Measurements from ENCODE around the gene GAB2. TPM values are rescaled to one million over a fixed set of nuclear protein-coding genes. Genes with fewer than 3 reads are reported as not detected.

Gene GAB2
- total and polyA plus RNA-seq, 8 donors, result 2.2 to 19.3 (median 8.6) TPM

DNA sequence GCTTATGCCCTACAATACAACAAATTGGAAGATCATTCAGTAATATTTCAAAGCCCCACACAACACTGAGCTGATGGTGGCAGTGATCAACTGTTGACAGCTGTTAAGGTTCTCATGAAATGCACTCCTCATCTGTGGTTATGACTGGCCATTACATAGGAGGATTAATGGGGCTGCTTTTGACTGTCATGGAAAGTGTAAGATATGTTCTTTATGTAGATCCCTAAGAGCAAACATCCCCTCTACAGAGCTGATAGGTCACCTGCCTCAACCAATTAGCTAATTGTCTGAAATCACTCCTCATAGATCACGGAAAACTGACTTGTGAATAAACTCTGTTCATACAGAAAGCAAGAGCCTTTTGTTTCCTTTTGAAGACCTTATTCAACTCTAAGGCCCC is 78.1 kb downstream of the GAB2 start:
- no peak overlapping the region for H3K4me3 ChIP-seq
- peaks cover 2 to 34% (median 12%) of the 10 kb centered on the region in 4 donors for H3K4me1 ChIP-seq
- no peaks in the 10 kb centered on the region for H3K27me3 ChIP-seq
- no peaks in the 10 kb centered on the region for H3K36me3 ChIP-seq
- no peak for TF ChIP-seq POLR2A (IDR thresholded peaks at IDR 0.05)
- TF ChIP-seq EP300 (IDR thresholded peaks at IDR 0.05), result no peak
- TF ChIP-seq POLR2AphosphoS5 (IDR thresholded peaks at IDR 0.05), result no peak
- TF ChIP-seq, protein P1, sequence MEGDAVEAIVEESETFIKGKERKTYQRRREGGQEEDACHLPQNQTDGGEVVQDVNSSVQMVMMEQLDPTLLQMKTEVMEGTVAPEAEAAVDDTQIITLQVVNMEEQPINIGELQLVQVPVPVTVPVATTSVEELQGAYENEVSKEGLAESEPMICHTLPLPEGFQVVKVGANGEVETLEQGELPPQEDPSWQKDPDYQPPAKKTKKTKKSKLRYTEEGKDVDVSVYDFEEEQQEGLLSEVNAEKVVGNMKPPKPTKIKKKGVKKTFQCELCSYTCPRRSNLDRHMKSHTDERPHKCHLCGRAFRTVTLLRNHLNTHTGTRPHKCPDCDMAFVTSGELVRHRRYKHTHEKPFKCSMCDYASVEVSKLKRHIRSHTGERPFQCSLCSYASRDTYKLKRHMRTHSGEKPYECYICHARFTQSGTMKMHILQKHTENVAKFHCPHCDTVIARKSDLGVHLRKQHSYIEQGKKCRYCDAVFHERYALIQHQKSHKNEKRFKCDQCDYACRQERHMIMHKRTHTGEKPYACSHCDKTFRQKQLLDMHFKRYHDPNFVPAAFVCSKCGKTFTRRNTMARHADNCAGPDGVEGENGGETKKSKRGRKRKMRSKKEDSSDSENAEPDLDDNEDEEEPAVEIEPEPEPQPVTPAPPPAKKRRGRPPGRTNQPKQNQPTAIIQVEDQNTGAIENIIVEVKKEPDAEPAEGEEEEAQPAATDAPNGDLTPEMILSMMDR (IDR thresholded peaks at IDR 0.05), result no peak
- 68 to 77% (median 72%) methylated on average over 1 of the region's 1 CpG for WGBS, 5 donors
- no peaks in the 10 kb centered on the region for H3K9me3 ChIP-seq
- intact Hi-C loops (cut with DNase I; ENCODE audit: low total_unique reads), result no loop called here
- no peak overlapping the region for H3K27ac ChIP-seq
- peak in 1 of 2 donors; percentile 41 for DNase-seq

DNA sequence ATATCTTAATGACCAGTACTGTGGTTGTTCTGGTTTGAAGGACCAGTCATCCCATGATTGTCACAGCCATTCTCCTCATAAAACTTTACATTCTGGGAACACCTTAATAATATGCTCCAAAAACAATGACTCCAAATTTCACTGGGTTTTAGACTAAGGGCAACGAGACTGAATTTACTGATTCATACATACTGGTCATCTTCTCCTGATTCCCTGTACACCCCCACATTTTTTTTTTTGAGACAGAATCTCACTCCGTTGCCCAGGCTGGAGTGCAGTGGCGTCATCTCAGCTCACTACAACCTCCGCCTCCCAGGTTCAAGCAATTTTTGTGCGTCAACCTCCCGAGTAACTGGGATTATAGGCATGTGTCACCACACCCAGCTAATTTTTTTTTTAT is 78.9 kb downstream of the GAB2 start:
- Histone ChIP-seq H3K36me3 (no peaks in the 10 kb centered on the region), H3K27ac (no peak overlapping the region)

GRCh38 chr11:78338138-78338537 is 79.5 kb downstream of the GAB2 start:
- Histone ChIP-seq H3K27me3 (no peaks in the 10 kb centered on the region), H3K27ac (no peak overlapping the region), H3K4me1 (peaks cover 2 to 30% (median 12%) of the 10 kb centered on the region in 4 donors), H3K36me3 (no peaks in the 10 kb centered on the region), H3K4me3 (no peak overlapping the region), H3K9me3 (no peaks in the 10 kb centered on the region)
- TF ChIP-seq EP300 (IDR thresholded peaks at IDR 0.05), result no peak
- intact Hi-C loops (cut with DNase I; ENCODE audit: low total_unique reads), result no loop called here
- 91 to 100% (median 93%) methylated on average over 1 of the region's 1 CpG for WGBS, 5 donors
- DNase-seq, result no peak

More for the DNA sequence above, 78.9 kb downstream of the GAB2 start:
- intact Hi-C loops (cut with DNase I; ENCODE audit: low total_unique reads), result no loop called here
- no peak for DNase-seq
- Histone ChIP-seq H3K4me1 (peaks cover 2 to 27% (median 12%) of the 10 kb centered on the region in 4 donors), H3K27me3 (no peaks in the 10 kb centered on the region), H3K4me3 (no peak overlapping the region), H3K9me3 (no peaks in the 10 kb centered on the region)
- TF ChIP-seq POLR2A (IDR thresholded peaks at IDR 0.05), result no peak
- TF ChIP-seq, protein P1 (IDR thresholded peaks at IDR 0.05), result no peak
- WGBS, 5 donors, result 92 to 99% (median 96%) methylated on average over 6 of the region's 6 CpGs

DNA sequence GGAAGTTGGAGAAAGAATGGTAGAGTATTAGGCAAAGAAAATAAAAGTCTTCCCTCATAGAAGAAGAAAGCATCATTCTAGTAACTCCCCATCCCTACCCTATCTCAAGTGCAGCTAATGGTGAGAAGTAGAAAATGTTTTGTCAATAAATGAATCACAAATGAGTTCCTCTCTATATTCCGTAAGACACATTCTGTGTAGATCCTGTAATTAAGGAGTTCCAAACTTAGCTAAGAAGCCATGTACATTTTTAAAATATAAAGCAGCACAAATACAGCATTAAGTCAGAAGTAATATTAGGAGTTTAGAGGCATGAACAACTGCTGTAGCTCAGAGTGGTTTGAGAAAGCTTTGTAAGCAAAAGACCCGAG is 80.1 kb downstream of the GAB2 start:
- no peak for DNase-seq
- Histone ChIP-seq H3K27me3 (no peaks in the 10 kb centered on the region), H3K27ac (peak overlapping the region in 1 of 5 donors; percentile 19), H3K4me3 (no peak overlapping the region), H3K36me3 (no peaks in the 10 kb centered on the region), H3K9me3 (no peaks in the 10 kb centered on the region), H3K4me1 (peaks cover 2 to 36% (median 12%) of the 10 kb centered on the region in 4 donors)
- TF ChIP-seq POLR2A (IDR thresholded peaks at IDR 0.05), result no peak
- TF ChIP-seq, protein P1 (IDR thresholded peaks at IDR 0.05), result no peak
- intact Hi-C loops (cut with DNase I; ENCODE audit: low total_unique reads), result no loop called here
- WGBS, 5 donors, result 73 to 84% (median 80%) methylated on average over 2 of the region's 2 CpGs

DNA sequence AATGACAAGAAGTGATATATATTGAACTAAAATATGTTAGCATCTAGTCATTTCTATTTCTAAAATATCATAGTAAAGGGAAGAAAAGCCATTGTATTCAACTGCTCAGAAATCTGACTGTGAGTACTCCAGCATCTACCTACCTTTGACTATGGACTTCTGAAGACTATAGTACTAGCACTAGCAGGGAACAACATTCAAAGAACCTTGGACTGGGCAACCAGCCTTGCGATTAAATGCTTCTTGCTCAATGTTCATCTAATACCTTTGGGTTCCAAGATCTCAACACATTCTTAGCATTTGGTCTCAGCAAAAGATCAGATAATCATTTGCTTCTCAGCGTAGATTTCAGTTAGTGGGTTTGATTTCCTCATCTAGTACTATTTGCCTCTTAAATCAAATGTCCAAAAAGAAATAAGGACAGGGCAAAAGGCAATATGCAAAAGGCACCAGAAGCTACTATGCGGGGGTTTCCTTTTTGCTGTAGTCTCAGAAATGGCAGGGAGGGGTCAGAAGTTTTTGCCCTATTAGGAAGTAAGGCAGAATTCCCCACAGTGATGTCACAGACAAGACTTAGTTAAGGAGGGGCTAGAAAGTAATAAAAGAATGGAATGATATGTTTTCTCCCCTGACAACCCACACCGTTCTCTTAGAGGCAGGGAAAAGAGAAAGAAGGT is 80.6 kb downstream of the GAB2 start:
- Histone ChIP-seq H3K36me3 (no peaks in the 10 kb centered on the region), H3K4me3 (no peak overlapping the region), H3K9me3 (no peaks in the 10 kb centered on the region), H3K27ac (no peak overlapping the region), H3K27me3 (no peaks in the 10 kb centered on the region), H3K4me1 (peaks cover 5 to 41% (median 13%) of the 10 kb centered on the region in 4 donors)
- TF ChIP-seq EP300 (IDR thresholded peaks at IDR 0.05) (no peak), POLR2A (IDR thresholded peaks at IDR 0.05) (no peak), POLR2AphosphoS5 (IDR thresholded peaks at IDR 0.05) (no peak)
- TF ChIP-seq, protein P1 (IDR thresholded peaks at IDR 0.05), result no peak
- peak in 1 of 2 donors; percentile 32 for DNase-seq
- 74 to 89% (median 83%) methylated on average over 4 of the region's 4 CpGs for WGBS, 5 donors
- intact Hi-C loops (cut with DNase I; ENCODE audit: low total_unique reads), result no loop called here

All from stomach (tissue), 9 donors.